Measurements from ENCODE around the gene KCNH4.

GRCh38 chr17:42118545-42118944 lies 62.4 kb downstream of the KCNH4 start:
- TF ChIP-seq CTCF (conservative IDR thresholded peaks at IDR 0.05) (no peak; the same call in 1 of the 2 replicates), ZFX (IDR thresholded peaks at IDR 0.05) (no peak)

All from C4-2B (cell line).